ENCODE data around the gene UQCC2. TPM values are rescaled to one million over a fixed set of nuclear protein-coding genes. Genes with fewer than 3 reads are reported as not detected.
A peak's percentile ranks its signal among the peaks of the same experiment; 100 is the strongest.

UQCC2 gene
- total RNA-seq, 4 donors from 2014 or later, result 14.5 to 29.7 (median 23.4) TPM

DNA sequence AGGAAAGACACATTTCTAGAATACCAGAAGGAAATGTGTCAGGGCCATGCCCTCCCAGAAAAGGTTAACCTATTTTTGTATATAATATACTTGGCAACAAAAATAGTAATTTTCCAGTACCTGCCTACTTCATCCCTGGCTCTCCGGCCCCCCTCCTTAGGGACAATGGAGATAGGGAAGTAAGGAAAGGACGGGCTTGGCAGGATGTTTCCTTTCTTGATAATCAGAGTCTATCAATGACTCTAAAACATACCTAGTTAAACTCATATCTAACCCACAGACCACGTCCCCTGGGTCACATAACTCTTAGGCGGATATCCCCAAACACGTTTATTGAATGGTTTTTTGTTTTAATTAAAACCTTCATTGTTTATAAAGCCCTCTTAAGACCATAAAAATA lies 11.8 kb downstream of the UQCC2 start:
- DNase-seq (ENCODE audit: low spot score in 2 of 2), result no peak
- H3K4me1 ChIP-seq, result peaks cover 0 to 77% (median 40%) of the 10 kb centered on the region in 4 donors
- no peaks in the 10 kb centered on the region for H3K9me3 ChIP-seq
- peaks cover 0 to 42% (median 6%) of the 10 kb centered on the region in 3 donors for H3K36me3 ChIP-seq
- TF ChIP-seq POLR2A (IDR thresholded peaks at IDR 0.05), result no peak
- no peak for TF ChIP-seq EP300 (IDR thresholded peaks at IDR 0.05)
- TF ChIP-seq, protein P1, sequence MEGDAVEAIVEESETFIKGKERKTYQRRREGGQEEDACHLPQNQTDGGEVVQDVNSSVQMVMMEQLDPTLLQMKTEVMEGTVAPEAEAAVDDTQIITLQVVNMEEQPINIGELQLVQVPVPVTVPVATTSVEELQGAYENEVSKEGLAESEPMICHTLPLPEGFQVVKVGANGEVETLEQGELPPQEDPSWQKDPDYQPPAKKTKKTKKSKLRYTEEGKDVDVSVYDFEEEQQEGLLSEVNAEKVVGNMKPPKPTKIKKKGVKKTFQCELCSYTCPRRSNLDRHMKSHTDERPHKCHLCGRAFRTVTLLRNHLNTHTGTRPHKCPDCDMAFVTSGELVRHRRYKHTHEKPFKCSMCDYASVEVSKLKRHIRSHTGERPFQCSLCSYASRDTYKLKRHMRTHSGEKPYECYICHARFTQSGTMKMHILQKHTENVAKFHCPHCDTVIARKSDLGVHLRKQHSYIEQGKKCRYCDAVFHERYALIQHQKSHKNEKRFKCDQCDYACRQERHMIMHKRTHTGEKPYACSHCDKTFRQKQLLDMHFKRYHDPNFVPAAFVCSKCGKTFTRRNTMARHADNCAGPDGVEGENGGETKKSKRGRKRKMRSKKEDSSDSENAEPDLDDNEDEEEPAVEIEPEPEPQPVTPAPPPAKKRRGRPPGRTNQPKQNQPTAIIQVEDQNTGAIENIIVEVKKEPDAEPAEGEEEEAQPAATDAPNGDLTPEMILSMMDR (IDR thresholded peaks at IDR 0.05), result no peak
- WGBS, 2 donors, result 45 to 49% methylated on average over 5 of the region's 5 CpGs
- no peak overlapping the region for H3K4me3 ChIP-seq
- H3K27ac ChIP-seq, result peak overlapping the region in 2 of 4 donors; percentile 37 to 68
- H3K27me3 ChIP-seq, result no peaks in the 10 kb centered on the region

DNA sequence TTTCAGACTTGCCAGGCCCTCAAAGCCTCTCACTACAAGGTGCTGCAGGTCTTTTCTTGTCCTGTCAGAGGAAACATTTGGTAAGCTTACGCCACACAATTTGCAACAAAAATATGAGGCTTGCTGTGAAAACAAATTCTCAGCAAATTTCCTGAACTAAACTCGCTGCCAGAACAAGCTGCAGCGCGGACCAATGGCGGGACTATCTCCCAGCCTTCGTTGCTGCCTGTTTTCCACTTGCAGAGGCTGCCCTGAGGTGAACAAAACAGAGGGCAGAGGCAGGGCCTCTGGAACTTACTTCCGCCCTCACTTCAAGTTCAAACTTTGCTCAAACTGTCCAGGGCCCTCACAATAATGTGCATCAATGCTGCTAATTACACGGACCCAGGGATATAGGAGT lies 12.4 kb downstream of the UQCC2 start:
- TF ChIP-seq POLR2A (IDR thresholded peaks at IDR 0.05) (no peak), EP300 (IDR thresholded peaks at IDR 0.05) (no peak)
- TF ChIP-seq, protein P1 (IDR thresholded peaks at IDR 0.05), result no peak
- 44 to 69% methylated on average over 8 of the region's 8 CpGs for WGBS, 2 donors
- Histone ChIP-seq H3K4me3 (no peak overlapping the region), H3K9me3 (no peaks in the 10 kb centered on the region), H3K27me3 (no peaks in the 10 kb centered on the region), H3K27ac (peak overlapping the region in 2 of 4 donors; percentile 37 to 68), H3K36me3 (peaks cover 0 to 42% (median 6%) of the 10 kb centered on the region in 3 donors), H3K4me1 (peaks cover 0 to 83% (median 45%) of the 10 kb centered on the region in 4 donors)
- no peak for DNase-seq (ENCODE audit: low spot score in 2 of 2)

DNA sequence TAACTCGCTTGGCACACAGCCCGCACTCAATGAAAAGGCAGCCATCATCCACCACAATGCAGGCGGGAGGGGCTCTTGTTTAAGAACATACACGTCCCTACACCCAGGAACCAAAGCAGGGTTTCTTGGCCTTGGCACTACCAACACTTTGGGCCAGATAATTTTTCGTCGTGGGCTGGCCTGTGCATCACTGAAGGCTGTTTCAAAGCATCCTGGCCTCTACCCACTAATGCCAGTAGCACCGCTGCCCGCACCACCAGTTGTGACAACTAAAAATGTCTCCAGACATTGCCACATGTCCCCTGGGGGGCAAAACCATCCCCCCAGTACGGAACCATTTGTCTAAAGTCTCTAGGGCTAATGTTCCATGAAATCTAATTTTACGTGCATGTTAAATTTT lies 13.0 kb downstream of the UQCC2 start:
- peaks cover 0 to 90% (median 48%) of the 10 kb centered on the region in 4 donors for H3K4me1 ChIP-seq
- H3K27ac ChIP-seq, result peak overlapping the region in 1 of 4 donors; percentile 68
- no peak for TF ChIP-seq EP300 (IDR thresholded peaks at IDR 0.05)
- H3K27me3 ChIP-seq, result no peaks in the 10 kb centered on the region
- peaks cover 0 to 48% (median 9%) of the 10 kb centered on the region in 3 donors for H3K36me3 ChIP-seq
- 79 to 80% methylated on average over 10 of the region's 10 CpGs for WGBS, 2 donors
- no peaks in the 10 kb centered on the region for H3K9me3 ChIP-seq
- no peak overlapping the region for H3K4me3 ChIP-seq
- DNase-seq (ENCODE audit: low spot score in 2 of 2), result no peak

- Histone ChIP-seq H3K4me3 (no peak overlapping the region), H3K36me3 (peaks cover 0 to 54% (median 9%) of the 10 kb centered on the region in 3 donors), H3K27me3 (no peaks in the 10 kb centered on the region), H3K9me3 (no peaks in the 10 kb centered on the region), H3K27ac (peak overlapping the region in 3 of 4 donors; percentile 54 to 83 (median 73)), H3K4me1 (peaks cover 0 to 96% (median 54%) of the 10 kb centered on the region in 4 donors)
- 90 to 99% methylated on average over 9 to 10 of the region's 10 CpGs for WGBS, 2 donors
- TF ChIP-seq, protein P1 (IDR thresholded peaks at IDR 0.05), result no peak
- TF ChIP-seq EP300 (IDR thresholded peaks at IDR 0.05) (no peak), POLR2A (IDR thresholded peaks at IDR 0.05) (no peak)
- no peak for DNase-seq (ENCODE audit: low spot score in 2 of 2)
These were observed 13.7 kb downstream of the UQCC2 start for GRCh38 chr6:33697845-33698244.

- Histone ChIP-seq H3K9me3 (no peaks in the 10 kb centered on the region), H3K27me3 (no peaks in the 10 kb centered on the region), H3K4me3 (no peak overlapping the region), H3K36me3 (peaks cover 0 to 65% (median 9%) of the 10 kb centered on the region in 3 donors), H3K4me1 (peaks cover 0 to 97% (median 60%) of the 10 kb centered on the region in 4 donors), H3K27ac (peak overlapping the region in 3 of 4 donors; percentile 54 to 83 (median 73))
- DNase-seq (ENCODE audit: low spot score in 2 of 2), result no peak
- WGBS, 2 donors, result 40 to 44% methylated on average over 15 of the region's 15 CpGs
- TF ChIP-seq POLR2A (IDR thresholded peaks at IDR 0.05), result no peak
- peak in 1 of 2 donors; percentile 44 for TF ChIP-seq EP300 (IDR thresholded peaks at IDR 0.05)
These were observed 14.7 kb downstream of the UQCC2 start for GRCh38 chr6:33696548-33697518.

DNA sequence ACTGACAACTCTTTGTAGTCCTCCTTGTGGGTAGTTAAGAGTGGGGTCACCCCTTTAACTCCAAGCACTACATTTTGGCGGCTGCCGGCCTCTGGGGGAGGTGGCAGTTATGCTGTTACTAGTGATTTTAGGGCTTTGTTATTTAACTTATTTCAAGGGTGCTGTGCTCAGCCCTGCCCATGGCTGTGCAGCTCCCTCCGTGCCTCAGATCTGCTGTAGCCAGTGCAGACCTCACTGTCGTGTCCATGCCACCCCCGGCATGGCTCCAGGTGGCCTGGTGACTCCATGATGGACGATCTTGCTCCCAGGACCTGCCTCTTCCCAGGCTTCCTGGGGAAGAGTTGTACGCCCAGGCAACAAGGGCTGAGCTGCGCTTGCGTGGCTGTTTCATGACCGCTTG lies 15.4 kb downstream of the UQCC2 start:
- Histone ChIP-seq H3K36me3 (peaks cover 0 to 72% (median 9%) of the 10 kb centered on the region in 3 donors), H3K4me1 (peaks cover 0 to 97% (median 60%) of the 10 kb centered on the region in 4 donors), H3K27me3 (no peaks in the 10 kb centered on the region), H3K4me3 (no peak overlapping the region), H3K9me3 (no peaks in the 10 kb centered on the region), H3K27ac (peak overlapping the region in 3 of 4 donors; percentile 54 to 83 (median 73))
- no peak for DNase-seq (ENCODE audit: low spot score in 2 of 2)
- TF ChIP-seq EP300 (IDR thresholded peaks at IDR 0.05) (no peak), POLR2A (IDR thresholded peaks at IDR 0.05) (no peak)
- TF ChIP-seq, protein P1 (IDR thresholded peaks at IDR 0.05), result no peak
- WGBS, 2 donors, result 80 to 82% methylated on average over 10 of the region's 10 CpGs
